Left colon (tissue), 2 donors: ENCODE data around the gene DNAH6. TPM values are rescaled to one million over a fixed set of nuclear protein-coding genes. Genes with fewer than 3 reads are reported as not detected.
"Not testable (repeated sequence)": the region's sequence is repeated elsewhere in the genome, so short reads cannot be mapped to it uniquely, and the experiment has no call there.

Source experiments
- ATAC-seq: fragments of 200-7000 bp; cut with Tn5 transposase; one replicate; pipeline ENCODE4 v1.9.1; 2020; ENCODE audit warnings: mild to moderate bottlenecking, moderate library complexity
- DNase-seq, 2 donors: peaks; one replicate each; pipeline ENCODE4 v3.0.0-alpha.2; 2020
- intact Hi-C, 2 donors: fragments of 100-400 bp; cut with DNase I in 1 of 2; cut with micrococcal nuclease in 1 of 2; formaldehyde crosslinking; loops; one replicate each; pipeline versions ENCODE4 v1.11.2 to v1.14.0; 2022; cut with DNase I, micrococcal nuclease
- total RNA-seq, 2 donors: library from RNA; stranded (reverse); fragmentation: NEBNext Ultra II Directional; extraction: Animal tissue kit (Norgen Biotek cat#: 25700); gene quantifications; one replicate each; pipeline ENCODE4 v1.2.1, GENCODE V29; 2021
- donor health status: DM: no; HTN: no; CAD: no.
- donor health status: DM: yes; HTN: yes; CAD: no.

The DNAH6 gene
- total RNA-seq, 2 donors from 2014 or later: 0.61 to 1.3 TPM

DNA sequence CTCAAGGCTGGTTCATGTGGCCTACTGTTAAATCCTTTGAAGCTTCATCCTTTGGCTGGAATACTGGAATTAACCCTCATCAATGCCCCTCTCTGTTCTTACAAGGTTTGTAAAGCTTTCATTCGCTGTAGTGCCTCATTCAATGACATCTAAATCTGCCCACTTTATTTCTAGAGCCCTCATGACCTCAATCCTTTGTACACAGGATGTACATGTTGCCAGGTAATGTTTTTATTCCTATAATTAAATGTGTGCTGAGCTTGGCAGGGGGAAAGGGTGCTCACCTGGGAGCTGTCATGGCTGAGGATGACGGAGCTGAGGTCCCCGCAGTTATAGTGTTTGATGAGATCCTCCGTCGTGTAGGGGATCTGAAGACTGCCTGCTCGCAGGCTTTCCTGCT lies 325.3 kb downstream of the DNAH6 start:
- DNase-seq (no peak), ATAC-seq (no peak)
- intact Hi-C loops: no loop called here

DNA sequence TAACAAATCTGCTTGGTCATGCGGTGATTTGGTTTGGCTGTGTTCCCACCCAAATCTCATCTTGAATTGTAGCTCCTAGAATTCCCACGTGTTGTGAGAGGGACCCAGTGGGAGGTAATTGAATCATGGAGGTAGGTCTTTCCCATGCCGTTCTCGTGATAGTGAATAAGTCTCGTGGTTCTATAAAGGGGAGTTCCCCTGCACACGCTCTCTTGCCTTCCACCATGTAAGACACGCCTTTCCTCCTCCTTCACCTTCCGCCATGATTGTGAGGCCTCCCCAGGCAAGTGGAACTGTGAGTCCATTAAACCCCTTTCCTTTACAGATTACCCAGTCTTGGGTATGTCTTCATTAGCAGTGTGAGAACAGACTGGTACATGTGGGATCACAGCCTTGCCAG lies 327.8 kb downstream of the DNAH6 start:
- ATAC-seq: no peak
- DNase-seq: no peak
- intact Hi-C loops: no loop called here

DNA sequence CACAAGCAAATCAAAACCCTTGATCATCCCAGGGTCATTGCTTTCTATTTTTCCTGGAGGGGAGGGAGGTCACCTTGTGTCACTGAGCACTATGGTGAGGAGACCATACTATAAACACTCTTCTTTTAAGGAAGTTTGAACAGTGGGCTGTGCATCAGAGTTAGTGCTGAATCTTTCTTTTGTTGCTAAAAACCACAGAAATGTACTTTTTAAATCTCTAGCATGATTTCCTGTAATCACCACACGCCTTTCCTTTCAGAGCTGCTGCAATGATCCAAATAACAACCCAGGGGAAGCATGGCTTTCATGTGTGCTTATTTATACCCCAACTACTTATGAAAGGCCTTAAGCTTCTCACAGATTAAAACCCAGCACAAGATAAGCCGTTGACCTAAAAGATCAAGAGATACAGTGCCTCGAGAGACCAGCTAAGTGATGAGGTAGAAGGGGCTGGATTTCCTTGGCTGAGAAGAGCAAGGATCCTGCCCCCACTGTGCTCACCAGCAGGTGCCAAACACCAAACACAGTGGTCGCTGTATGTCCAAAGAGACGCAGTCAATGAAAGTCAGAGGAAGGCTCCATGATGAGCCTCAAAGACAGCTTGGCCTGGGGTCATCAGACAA lies 329.9 kb downstream of the DNAH6 start:
- ATAC-seq: no peak
- no peak for DNase-seq
- intact Hi-C loops: no loop called here

DNA sequence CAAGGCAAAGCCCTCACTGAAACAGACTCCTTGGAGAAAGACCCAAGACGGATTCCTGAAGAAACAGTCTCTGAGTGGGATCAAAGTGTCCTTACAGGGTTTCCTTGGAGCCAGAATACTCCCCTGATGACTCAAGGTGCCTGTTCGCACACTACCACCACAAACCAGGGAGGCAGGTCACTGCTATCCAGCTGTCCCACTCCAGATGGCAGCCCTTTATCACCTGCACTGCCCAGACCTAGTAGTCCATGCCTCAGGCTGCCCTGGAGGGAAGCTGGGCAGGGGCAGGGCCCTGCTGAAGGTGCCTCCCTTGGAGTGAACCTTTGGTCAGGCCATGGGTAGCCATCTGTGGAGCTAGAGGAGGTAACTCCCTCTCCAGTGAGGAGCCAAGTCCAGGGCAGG lies 330.4 kb downstream of the DNAH6 start:
- DNase-seq (peak; percentile 53 to 58), ATAC-seq (peak; percentile 88)
- intact Hi-C loops: no loop called here

DNA sequence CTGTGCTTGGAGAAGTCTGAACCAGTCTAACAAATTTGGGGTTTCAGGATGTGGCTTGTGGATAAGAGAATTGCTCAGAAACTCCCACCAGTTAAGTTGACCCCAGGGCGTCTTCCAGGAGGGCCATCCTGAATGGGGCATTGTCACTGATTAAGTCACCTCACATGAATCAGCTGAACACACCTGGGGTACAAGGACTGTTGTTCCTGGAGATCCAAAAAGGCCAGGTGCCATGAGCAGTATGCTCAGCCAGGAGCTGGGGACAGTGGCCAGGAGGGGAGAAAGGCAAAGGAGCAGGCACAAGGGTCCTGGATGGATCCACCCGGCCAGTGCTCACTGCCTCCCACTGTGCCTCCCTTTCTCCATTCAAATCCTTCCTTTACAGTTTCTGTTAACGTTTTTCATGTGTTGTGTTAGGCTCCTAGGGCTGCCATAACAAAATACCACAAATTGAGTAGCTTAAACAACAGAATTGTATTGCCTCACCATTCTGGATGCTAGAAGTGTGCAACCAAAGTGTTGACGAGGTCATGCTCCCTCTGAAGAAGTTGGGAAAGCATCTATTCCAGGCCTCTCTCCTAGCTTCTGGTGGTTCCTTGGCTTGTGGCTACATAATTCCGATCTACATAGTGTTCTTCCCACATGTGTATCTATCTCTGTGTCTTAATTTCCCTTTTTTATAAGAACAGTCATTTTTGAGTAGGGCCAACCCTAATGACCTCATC lies 331.2 kb downstream of the DNAH6 start:
- intact Hi-C loops: no loop called here
- ATAC-seq (no peak), DNase-seq (no peak)

DNA sequence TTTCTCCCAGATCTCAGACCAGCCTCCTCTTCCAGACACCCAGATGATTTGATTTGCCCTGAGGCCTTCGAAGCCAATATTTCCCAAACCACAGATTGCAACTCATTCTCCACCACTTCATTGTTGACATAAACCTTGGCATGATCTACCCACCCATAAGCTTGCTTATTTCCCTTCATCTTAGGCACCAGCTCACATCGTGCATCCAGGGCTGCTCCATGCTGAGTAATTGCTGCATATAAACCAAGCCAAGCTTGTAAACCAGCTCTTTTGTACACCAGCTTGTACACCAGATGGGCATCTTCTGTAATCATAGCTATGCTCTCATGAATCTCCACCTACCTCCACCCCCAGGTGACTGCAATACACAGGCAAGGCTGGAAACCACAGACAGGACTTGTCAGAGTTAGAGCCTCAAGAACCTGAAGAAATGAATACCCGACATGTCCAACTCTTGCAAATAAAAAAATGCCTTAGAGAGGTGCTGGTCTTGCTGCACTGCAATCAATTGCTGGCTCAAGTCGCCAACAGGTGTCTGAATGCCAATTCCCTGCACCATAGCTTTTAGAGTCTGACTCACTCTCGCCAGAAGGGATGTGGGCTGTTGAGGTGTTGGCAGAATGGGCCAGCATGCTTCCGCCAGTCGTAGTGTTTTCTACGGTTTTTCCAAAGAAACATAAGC lies 333.1 kb downstream of the DNAH6 start:
- intact Hi-C loops: no loop called here
- ATAC-seq: peak; percentile 73
- DNase-seq: no peak

DNA sequence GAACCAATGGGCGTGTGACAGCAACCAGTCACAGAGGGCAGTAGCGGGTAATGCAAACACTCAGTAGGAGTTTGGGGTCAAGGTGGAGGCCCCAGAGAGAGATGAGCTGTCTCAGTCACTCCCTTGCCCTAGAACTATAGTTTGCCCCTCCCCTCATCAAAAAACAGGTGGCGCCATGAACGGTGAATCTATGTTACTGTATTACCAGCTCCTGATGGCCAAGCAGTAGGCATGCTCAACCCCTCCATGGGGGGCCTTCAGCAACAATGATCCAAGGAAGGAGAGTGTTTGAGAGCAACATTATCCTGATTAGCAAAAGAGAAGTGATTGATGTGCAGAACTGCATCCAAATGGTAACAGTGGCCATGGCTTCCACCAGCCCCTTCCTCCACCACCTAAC lies 334.2 kb downstream of the DNAH6 start:
- DNase-seq: no peak

DNA sequence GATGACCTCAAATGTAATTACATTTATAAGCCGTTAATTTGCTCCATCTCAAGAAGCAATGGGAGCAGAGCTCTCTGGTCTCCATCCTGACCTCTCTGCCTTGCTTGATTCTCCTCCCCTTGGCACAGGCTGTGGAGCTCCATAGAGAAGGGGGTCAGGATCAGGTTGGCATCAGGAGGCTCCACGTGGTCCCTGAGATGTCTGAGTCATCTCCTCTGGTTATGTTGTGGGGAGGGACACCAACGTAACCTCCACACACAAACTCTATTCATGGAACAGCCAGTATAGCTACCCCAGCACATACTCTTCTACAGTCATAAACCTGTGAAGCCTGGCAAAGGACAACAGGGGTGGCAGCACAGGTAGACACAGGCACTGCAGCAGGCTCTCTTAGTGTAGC lies 335.6 kb downstream of the DNAH6 start:
- no peak for ATAC-seq
- no peak for DNase-seq

More for the DNA sequence above, 334.2 kb downstream of the DNAH6 start:
- intact Hi-C loops: no loop called here
- no peak for ATAC-seq

DNA sequence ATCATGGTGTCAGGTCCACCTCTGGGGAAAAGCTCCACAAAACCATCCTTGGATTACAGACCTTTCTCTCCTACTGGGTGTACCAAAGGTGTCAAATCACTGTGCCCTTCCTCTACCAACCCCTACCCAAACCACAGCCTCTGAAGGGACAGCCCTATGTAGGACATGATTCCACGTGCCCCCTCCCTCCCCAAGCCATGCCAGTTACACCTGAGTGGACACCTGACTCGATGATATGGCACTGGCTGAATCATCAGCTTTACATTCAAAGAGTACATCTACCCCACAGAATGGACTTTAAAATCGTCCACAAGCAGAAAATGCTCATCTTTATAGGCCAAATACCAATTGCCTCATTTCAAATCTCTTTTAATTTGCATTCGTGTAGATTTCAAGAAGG lies 338.6 kb downstream of the DNAH6 start:
- ATAC-seq (no peak), DNase-seq (no peak)
- intact Hi-C loops: no loop called here

More for the DNA sequence above, 335.6 kb downstream of the DNAH6 start:
- intact Hi-C loops: no loop called here

DNA sequence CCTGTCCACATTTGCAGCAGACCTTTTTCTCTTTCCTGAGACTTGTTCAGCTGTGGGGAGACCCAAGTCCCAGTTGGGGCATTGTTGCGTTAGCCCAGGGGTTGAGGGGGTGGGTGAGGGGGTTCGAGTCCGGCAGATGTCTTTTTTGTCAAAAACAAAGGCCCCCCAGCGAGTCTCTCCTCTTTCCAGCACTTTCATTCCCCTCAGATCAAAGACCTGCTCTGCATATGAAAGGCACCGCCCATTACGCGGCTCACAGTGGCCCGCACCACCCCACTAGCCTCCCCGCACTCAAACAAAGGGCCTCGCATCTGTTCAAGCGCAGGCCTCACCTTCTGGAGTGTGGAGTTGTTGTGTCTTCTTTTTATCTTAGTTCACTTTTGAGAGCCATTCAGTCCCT lies 339.4 kb downstream of the DNAH6 start:
- intact Hi-C loops: no loop called here
- ATAC-seq (no peak), DNase-seq (no peak)

DNA sequence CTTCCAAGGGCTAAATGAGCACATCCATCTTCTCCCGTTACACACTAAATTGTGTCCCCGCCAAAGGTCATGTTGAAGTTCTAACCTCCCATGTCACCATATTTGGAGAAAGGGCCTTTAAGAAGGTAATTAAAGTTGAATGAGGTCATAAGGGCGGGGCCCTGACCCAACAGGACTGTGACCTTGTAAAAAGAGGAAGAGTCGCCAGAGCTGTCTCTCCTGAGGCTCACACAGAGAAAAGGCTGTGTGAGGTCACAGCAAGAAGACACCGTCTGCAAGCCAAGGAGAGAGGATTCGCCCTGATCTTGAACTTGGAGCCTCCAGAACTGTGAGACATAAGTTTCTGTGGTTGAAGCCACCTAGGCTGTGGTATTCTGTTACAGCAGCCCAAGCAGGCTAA lies 340.5 kb downstream of the DNAH6 start:
- DNase-seq (no peak), ATAC-seq (peak; percentile 76)
- intact Hi-C loops: no loop called here

DNA sequence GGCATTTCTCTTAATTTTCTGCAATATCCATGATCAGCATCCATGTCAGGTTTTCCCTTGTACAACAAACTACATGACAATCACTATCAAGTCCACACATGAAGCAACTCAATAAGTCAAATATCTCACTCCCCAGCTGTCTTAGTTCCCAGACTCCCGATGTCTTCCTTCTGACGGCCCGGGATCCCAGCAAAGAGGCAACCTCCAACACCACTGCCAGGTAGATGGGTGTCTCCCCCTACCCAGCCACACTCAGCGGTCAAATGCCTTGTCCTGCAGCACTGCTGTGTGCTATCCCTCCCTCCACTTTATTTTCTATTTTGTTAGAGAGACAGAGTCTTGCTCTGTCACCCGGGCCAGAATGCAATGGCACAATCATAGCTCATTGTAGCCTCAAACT lies 341.3 kb downstream of the DNAH6 start:
- intact Hi-C loops: no loop called here
- no peak for ATAC-seq
- no peak for DNase-seq

DNA sequence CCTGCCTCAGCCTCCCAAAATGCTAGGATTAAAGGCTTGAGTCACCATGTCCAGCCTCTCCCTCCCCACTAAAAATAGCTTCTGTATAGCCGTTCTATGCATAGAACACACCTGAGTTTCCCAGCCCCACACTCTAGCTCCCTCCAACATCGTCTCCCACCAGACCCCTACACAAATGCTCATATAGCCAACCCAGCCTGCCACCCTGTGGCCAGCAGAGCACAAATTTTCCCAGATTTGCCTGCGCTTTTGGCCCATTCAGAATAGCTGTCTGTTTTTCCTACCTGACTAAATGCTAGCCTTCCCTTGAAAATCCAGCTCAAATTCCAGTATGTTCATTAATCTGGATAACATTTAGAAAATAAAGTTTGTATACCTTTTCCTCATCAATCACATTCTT lies 341.8 kb downstream of the DNAH6 start:
- no peak for ATAC-seq
- intact Hi-C loops: no loop called here

DNA sequence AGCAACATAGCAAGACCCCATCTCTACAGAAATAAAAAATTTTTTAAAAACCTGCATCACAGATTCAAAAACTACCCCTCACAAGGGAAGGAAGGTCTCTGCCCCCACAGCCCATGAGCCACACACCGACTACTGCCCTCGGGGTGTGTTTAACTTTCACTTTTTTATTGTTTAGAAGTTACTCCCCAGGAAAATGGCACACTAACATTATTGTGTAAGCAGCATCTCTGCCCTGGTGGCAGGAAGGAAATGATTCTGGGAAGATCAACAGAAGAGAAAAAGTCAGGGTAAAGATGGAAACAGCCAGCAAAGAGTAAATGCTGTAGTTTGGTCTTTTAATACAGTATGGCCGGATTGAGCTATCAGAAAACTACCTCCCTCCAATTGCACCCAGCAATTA lies 342.6 kb downstream of the DNAH6 start:
- intact Hi-C loops: no loop called here
- peak; percentile 39 for ATAC-seq
- DNase-seq: no peak

More for the DNA sequence above, 341.8 kb downstream of the DNAH6 start:
- no peak for DNase-seq

DNA sequence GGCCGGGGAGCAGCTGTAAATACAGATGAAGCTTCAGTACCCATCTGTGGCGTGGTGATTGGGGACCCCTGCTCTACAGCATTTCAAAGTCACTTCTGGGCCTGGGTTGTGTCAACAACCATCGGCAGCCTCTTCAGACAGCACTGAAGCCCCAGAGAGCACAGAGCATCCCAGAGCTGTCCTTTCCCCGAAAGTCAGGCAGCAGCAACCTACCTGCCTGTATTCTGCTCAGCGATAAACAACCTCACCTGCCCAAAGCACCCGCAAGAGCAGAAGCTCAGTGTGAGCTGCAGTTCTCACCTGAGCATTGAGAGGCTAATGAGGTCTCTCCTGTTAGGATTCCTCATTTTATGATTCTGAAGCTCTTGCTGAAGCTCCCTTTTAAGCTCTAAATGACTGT lies 345.2 kb downstream of the DNAH6 start:
- no peak for DNase-seq
- no peak for ATAC-seq
- intact Hi-C loops: no loop called here

DNA sequence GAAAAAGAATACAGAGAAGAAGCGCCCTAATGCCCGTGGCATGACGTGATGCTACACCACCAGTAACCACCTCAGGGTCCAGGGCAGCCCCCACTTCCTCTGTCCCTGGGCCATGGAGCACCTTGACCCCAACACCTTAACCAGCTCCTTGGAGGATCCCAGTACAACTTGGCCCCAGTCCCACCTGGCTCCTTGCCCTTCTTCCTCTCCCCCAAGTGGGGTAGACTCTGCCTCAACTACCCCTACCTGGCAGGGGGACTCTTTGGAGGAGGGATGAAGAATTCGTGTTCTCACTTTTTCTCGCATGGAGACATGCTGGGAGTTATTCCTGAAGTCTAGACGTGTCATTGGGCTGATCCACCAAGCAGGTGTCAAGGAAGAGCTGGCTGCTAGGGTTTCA lies 345.7 kb downstream of the DNAH6 start:
- ATAC-seq (no peak), DNase-seq (no peak)
- intact Hi-C loops: no loop called here

DNA sequence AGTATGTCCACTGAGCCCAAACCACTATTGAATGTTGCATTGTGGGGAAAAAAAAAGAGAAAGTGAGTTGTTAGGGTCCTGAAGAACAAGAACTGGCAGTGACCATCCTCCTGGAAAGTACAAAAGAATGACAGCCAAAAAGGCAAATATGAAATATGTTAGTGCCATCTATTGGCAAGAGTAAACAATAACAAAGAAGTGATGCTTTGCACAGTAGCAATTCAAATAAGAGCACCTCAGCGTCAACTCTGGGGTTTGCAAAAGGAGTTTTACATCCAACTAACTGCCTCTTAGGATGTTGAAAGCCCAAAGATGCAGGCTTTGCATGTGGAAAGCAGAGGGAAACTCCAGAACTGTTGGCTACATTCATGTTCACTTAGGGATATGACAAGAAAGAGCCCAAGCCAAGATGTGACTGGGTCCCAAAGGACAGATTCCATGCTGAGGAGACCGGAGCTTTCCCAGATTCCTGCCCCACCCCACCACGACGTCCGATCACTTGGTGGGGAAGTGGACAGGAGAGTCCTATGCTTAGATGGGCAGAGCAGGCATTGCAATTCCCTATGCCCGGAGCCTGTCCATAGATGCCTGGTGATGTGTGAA lies 349.0 kb downstream of the DNAH6 start:
- intact Hi-C loops: no loop called here
- no peak for DNase-seq
- ATAC-seq: peak; percentile 57

DNA sequence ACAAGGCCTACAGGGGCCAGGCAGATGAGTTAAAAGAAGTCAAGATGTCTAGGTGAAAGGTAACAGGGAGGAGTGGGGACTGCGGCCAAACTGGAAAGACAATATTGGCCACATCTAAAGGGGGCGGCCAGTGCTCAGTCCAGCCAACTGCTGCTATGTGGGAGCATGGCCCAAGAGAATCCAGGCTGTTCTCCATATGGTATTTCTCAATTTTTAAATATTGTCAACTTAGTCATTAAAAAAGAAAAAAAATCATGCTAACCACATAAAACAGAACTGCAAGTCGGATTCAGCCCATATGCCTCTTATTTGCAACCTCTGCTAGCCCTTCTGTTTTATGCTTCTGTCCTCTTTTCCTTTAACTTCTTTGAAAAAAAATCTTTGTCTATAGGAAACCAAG lies 349.8 kb downstream of the DNAH6 start:
- DNase-seq (no peak), ATAC-seq (no peak)
- intact Hi-C loops: no loop called here

DNA sequence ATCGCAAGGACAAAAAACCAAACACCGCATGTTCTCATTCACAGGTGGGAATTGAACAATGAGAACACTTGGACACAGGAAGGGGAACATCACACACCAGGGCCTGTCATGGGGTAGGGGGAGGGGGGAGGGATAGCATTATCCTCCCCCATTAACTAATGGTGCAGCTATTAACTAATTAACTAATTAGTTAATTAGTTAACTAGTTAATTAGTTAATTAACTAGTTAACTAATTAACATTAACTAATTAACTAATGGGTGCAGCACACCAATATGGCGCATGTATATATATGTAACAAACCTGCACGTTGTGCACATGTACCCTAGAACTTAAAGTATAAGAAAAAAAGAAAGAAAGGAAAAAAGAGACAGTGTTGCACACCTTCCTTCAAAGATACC lies 352.0 kb downstream of the DNAH6 start:
- DNase-seq, intact Hi-C loops, ATAC-seq: not testable (repeated sequence)
